Stimulated activated CD4-positive, alpha-beta T cell treated with anti-CD3 and anti-CD28 coated beads, Interleukin-4, amount 100 ng/mL, for 24 hours (primary cell): ENCODE results near the gene TMEM109.
A peak's percentile ranks its signal among the peaks of the same experiment; 100 is the strongest.

Experiments used
- DNase-seq: peaks from one replicate; pipeline ENCODE4 v3.0.0-alpha.2; 2020

TMEM109 gene

DNA sequence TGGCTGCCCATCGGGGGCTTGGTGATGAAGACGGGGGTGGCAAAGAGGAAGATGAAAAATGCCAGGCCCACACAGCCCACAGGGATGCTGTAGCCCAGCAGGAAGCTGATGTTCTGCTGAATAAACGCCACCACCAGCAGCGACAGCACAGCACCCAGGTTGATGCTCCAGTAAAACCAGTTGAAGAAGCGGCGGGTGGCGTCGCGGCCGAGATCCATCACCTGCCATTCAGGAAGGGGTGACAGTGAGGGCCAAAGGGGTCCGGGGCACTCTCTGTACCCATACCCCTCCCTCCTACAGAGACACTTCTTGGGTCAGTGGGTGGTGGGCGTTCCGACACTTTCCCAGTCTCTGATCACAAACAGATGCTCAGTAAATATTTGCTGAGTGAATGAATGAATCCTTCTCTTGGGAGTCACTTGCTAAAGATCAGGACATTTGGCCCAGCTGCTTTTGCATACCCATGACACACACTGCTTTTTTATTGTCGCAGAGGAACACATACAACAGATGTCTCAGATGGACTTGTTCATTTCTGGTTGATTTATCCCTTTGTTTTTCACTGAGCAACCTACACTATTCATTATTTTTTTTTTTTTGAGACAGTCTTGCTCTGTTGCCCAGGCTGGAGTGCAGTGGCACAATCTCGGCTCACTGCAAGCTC is 32.8 kb downstream of the TMEM109 start:
- DNase-seq = no peak

DNA sequence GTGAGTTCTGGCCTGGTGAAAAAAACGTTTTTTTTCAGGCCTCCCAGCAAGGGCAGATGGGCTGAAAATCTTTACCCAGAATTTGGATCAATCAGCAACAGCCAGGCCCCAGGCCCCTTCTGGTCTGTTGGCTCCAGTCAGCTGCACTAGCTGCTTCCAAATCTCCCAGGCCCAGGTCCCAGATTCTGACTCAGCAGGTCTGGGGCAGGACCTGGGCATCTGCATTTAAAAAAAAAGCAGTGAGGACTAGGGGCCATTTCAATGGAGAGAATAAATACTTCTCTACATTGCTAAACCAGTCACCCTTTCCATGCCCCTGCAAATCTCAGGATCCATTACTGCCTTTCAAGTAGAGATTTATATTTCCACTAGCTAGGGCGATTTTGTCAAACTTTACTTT is 33.7 kb downstream of the TMEM109 start:
- no peak for DNase-seq

DNA sequence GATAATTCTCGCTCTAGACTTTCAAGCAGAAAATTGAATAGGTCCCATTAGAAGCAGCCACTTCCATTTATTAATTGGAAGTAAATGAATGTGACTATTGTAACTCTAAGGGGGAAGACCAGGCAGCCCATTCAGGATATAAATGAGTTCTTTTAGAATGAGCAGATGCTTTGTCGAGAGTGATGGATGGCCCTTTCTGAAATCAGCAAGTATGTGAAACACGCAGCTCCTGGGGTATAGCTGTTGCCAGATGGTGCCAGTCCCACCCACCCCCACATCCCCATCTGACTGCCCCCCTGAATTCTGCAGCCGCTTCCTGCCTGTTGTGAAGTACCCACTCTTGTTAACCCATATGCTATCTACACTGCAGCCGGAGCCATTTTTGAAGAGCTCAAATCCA is 34.3 kb downstream of the TMEM109 start:
- no peak for DNase-seq

DNA sequence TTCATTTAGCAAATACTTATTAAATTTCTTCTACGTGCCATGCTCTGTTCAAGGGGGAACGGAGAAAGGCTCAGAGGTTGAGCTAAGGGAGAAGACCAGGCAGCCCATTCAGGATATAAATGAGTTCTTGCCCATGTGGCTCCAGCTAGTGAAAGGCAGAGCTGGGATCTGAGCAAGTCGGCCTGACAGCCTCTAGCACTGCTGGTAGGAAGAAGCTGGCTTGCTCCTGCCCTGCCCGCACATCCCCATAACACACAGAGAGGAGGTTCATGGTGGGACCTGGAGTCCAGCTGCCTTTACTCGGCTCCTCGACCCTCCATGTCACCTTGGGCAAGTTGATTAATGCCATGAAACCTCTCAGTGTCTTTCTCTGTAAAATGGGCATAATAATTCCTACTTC is 36.1 kb downstream of the TMEM109 start:
- DNase-seq = no peak

DNA sequence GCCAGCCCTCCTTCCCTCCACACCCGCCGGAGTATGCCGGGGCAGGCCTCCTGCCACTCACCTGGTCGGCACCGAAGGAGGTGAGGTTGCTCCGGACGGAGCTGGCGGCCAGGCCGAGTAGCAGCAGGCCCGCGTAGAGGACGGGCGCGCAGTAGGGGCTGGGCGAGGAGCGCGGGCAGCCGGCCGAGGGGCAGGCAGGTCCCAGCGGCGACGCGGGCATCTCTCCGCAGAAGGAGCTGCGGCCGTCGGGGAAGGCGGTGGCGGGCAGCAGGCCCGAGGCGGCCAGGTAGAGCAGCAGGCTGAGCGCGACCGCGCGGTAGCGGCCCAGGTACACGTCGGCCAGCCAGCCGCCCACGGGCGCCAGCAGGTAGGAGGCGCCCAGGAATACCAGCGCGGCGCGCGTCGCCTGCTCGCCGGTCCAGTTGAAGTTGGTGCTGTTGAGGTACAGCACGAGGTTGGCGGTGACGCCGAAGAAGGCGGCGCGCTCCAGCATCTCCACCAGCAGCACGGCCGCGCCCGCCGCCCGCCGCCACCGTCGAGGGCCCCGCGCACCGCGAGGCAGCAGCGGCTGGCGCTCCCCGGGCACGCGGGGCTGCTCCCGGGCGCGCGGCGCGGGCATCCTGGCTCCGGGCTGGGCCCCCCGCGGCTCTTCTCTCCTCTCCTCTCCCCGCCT is 37.1 kb downstream of the TMEM109 start:
- peak; percentile 16 for DNase-seq

DNA sequence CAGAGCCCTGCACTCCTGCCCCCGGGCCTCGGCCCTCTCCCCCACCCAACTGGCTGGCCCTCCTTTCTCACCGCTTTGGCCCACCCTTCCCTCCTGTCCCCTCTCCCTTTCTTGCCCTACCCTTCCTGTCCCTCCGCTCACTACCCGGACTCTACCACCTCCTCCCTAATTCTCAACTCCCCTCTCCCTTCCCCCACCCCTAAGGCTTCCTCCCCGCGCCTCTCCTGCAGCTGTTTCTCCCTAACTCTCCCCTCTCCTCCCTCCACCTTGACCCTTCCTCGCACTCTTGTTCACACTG is 37.6 kb downstream of the TMEM109 start:
- DNase-seq = no peak

DNA sequence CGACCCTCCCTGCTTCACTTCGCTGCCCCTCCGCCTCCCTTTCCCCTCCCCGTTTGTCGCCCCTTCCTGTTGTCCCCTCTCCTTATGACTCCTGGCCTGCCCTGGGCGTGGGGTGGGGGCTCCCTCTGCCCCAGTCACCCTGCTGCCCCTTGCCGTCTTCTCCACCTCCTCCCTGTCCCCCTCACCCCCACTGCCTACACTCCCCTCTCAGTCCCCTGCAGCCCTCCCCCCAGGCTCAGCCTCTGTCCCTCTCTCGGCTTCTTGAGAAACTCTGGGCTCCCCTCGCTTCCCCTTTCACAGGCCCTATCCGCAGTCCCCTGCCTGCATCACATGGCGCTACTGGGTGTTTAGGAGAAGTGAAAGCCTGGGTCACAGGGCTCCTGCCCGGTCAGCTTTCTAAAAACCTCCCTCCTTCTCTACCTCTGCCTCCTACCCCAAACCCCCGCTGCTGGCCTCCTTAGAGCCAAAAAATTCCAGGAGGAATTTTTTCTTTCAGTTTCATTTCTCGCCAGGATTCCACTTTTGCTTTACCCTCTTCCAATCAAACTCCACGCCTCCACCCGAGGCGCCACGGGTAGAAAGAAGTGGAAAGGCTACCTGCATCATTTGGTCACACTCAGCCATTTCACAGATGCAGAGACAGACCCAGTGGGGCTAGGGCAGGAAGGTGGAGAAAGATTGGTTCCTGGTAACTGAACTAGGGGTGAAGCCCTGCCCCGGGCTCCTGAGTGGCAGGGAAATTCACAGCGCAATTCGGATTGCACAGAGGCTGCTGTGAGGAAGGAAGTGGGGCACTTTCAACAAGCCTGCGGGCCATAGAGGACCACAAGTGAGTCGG is 38.2 kb downstream of the TMEM109 start, which contains the start of gene SLC15A3:
Gene SLC15A3 (minus strand): TSS at position 273 of the 838 bp plus-strand sequence. CDS start 625 bp downstream, outside the sequence.
- peak; percentile 19 for DNase-seq

DNA sequence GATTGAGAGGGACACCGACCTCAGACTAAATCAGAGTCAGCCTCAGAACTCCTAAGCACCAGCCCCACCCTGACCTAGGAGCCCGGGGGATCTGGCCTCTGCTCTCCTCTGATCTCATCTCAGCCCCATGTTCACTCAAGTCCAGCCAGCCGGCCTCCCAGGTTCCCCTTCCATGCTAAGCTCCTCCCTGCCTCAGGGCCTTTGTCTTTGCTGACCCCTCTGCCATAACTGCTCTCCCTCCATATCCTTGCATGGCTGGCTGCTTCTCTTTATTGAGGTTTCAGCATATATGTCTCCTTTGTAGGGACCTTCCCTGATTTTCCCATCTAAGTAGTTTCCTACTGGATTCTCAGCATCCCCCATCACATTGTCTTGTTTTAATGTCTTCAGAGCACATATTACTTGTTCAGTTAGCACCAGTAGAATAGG is 38.8 kb downstream of the TMEM109 start:
- no peak for DNase-seq

DNA sequence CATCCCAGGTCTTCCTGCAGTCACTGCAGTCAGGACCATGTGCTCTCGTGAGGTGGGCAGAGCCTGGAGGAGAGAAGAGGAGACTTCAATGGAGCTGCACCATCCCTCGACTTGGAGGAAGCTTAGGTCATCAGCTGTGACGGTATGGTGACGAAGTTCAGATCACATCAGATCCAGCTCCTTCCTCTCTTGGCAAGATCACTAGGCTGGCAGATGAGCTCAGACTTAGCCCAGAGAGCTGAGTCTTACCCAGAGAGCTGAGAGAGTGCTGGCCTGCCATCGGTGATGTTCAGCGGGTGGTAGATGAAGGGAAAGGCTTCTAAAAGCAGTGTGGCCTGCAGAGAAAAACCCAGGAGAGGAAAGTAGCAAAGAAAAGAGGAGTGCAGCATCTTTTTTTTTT is 39.8 kb downstream of the TMEM109 start:
- no peak for DNase-seq

DNA sequence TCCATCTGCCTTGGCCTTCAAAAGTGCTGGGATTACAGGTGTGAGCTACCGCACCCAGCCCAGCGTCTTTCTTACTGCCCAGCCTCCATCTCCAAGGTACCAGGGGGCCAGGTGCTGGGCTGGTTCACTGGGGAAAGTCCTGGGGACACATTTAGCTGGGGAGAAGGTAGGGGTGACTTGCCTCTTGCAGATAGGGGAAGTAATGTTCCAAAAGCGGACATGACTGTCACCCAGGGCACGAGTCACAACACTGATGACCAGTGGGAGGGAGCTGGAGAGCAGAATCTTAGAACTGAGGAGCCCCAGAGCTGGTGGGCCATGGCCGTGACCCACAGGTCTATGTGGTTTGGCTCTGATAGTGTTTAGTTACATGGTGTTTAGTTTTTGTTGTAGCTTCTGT is 40.5 kb downstream of the TMEM109 start:
- DNase-seq = no peak

DNA sequence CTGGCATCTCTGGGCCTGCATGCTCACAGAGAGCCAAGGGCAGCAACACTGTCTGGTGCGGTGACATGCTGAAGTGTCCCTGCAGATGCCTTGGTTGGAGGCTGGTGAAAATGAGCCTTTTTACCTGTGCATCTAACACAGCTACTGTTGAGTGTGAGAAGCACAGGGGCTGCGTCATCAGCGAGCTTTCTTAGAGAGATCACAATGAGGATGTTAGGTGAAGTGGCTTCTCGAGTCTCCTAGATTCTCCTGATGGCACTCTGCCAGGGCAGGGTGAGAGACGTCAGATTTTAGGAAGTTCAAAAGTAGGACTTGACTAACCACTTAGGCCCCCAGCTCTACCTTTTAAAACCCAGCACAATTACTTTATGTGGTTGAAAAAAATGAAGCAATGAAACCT is 41.6 kb downstream of the TMEM109 start:
- no peak for DNase-seq

DNA sequence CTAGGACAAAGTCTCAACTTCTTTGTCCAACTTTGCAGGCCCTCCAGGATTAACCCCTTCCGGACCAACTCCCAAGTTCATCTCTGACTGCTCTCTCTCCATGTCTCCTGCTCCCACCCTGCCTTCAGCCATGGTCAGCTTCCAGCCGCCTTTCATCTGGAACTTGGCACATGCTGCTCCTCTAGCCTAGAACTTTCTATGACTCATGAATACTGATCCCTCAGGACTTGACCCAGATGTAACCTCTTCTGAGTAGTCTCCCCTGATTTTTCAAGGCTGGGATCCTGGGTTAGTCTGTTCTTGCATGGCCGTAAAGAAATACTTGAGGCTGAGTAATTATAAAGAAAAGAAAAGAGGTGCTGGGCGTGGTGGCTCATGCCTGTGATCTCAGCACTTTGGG is 43.2 kb downstream of the TMEM109 start:
- no peak for DNase-seq

DNA sequence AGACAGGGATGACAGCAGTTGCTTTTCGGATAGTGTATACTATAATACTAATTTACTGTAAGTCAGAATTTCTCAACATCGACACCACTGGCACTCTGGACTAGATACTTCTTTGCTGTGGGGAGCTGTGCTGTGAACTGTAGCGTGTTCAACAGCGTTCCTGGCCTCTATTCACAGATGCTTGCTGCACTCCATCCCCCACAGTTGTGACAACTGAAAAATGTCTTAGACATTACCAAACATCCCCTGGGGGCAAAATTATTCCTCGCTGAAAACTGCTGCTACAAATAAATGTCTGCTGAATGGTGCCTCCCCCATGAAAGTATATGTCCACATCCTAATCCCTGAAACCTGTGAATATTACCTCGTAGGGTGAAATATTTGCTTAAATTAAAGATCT is 45.5 kb downstream of the TMEM109 start:
- no peak for DNase-seq

DNA sequence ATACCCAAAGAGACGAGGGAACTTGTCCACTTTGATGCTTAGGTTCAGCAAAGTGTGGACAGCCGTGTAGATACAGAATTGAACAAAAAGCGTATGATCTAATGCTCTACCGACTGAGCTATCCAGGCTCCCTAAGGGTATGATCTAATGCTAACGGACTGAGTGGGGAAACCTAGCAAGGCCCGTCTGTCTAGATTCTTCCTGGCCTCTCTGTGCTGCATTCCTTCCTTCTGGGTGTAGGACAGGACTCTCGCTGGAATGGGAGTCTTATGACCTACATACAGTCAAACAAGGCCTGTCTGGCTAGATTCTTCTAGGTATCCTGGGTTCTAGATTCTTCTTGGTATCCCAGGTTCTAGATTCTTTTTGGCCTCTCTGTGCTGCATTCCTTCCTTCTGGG is 46.4 kb downstream of the TMEM109 start:
- no peak for DNase-seq

DNA sequence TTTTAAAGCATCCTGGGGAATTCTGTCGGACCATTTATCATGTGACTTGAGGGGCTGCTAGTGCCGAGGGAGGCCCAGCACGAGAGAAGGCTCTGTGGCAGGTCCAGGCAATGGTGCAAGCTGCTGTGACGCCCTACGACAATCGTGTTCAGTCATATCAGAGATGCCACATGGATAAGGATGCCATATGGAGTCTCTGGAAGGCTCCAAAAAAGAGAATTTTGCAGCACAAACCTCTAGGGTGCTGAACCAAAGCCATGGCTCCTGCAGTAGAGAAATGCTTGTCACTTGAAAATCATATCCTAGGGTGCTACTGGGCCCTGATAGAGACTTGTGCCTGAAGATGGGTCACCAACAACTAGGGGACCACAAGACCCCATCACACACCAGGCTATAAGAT is 50.8 kb downstream of the TMEM109 start:
- no peak for DNase-seq

DNA sequence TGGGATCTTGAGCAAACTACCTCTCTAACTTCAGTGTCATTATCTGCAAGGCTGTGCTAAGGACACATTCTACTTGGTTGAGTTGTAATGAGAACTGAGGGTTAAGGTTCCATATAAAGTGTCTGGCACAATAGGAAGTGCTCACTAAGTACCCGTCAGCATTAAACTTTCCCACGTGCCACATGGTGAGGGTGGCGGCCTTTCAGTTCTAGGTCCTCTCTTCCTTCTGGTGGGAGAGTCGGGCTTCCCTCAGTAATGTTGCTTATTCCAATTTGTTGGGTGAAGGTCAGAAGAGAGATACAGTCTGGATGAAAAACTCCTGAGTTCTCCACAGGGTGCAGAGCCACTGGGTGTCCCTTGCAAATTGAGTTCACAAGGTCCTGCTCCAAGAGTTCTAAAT is 52.9 kb downstream of the TMEM109 start:
- no peak for DNase-seq

DNA sequence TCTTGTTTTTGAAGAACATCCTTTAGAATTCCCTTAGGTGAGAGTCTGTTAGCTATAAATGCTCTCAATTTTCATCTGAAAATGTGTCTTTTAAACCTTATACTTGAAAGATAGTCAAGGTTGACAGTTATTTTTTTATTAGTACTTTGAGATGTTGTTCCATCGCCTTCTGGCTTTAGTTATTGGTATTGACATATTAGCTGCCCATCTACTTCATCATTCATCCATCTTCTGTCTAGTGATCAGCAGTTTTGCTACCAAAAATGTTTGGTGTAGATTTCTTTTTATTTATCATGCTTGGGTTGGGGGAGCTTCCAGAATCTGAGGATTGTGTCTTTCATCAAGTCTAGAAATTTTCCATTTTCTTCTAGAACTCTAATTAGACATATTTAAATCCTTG is 54.3 kb downstream of the TMEM109 start:
- no peak for DNase-seq

DNA sequence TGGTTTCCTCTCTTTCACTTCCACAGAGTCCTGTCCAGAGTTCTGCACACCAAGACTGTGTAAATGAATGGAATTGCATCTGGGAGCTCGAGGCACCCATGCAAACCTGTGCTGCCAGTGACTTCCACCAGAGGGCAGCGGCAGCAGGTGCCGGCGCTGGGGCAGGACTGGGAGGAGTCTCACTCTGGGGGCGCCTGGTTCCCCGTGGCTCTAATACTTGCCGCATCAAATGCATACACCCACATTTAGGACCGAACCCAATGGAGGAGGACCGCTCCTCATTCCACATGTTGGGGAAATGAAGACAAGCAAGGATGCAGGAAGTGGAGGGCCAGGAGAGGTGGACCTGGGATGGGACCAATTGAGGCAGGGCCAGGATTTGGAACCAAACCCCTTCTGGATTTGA is 56.4 kb downstream of the TMEM109 start:
- DNase-seq = peak; percentile 85

DNA sequence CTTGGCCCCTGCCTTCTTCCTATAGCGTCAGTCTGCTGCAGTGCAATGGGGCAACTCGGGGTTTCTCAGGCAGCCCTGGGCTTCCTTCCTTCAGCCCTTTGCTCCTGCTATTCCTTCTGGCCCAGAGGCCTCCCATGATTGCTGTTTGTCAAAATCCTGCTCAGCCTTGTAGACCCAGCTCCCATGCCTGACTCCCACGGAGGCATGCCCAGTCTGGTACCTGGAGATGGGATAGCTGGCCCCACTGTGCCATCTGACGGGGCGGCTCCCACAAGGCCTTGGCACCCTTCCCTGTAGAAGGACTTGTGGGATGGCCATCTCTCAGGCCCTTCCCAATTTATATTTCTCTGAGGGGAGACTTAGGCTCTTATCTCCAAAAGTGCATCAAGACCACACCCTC is 56.9 kb downstream of the TMEM109 start:
- no peak for DNase-seq

DNA sequence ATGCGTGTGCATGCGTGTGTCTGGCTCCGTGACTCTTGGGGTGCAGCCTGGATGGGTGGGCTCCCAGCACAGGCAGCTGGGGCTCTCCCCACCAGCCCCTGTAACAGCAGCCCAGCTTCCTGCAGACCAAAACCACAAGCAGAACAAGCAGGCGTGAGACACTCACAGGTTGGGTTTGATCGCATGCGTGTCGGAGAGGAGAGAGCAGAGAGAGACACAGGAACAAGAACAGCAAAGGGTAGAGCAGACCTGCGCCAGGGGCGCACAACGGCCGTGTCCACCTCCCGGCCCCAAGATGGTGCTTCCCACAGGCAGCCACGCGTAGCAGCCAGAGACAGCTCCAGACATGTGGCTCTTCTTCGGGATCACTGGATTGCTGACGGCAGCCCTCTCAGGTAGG is 57.6 kb downstream of the TMEM109 start, which contains the start of gene CD6:
Gene CD6 (plus strand): TSS at position 161 of the 400 bp plus-strand sequence. CDS start 186 bp downstream, at position 347.
- peak; percentile 75 for DNase-seq

DNA sequence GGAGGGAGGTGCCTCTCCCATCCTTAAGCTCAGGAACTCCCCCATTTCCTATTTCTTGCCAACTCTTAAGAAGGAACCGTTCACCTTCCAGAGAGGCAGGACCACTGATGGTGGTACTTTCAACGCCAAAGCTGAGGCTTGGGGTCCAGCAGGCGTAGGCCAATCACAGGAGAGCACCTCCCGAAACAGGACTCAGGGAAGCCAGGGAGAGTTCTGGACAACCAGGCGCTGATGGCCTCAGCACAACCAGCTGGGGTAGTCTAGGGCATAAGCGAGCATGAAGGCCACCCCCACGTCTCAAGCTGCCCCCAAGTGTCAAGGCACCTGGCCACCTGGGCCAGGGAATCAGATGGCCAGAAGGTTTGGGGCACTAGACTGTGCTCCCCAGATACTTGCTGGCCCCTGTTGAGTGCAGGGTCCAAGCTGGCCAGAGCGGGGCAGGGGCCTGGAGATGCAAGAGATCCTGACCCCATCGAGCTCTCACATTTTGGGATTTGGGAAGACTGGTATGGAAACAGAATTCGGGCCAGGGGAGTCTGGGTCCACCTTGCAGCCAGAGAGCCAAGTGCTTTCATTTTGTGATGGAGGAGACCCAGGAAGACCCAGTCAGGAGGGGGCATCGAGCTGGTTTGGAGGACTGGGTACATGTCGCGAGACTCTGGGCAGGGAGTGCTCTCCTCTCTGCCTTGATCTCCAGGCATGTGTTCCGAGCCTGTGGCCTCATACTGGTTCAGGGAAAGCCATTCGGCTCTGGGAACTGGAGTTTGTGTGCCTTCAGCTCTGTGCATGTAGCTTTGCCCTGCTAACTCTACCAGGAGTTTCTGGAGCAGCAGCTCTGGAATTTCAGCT is 58.4 kb downstream of the TMEM109 start:
- no peak for DNase-seq
